Kidney capillary endothelial cell (primary cell): ENCODE data around the gene DDI2.

Source experiments
- DNase-seq: peaks from one replicate; pipeline ENCODE4 v3.0.0-alpha.2; 2018; ENCODE audit warnings: low spot score

DDI2 gene

DNA sequence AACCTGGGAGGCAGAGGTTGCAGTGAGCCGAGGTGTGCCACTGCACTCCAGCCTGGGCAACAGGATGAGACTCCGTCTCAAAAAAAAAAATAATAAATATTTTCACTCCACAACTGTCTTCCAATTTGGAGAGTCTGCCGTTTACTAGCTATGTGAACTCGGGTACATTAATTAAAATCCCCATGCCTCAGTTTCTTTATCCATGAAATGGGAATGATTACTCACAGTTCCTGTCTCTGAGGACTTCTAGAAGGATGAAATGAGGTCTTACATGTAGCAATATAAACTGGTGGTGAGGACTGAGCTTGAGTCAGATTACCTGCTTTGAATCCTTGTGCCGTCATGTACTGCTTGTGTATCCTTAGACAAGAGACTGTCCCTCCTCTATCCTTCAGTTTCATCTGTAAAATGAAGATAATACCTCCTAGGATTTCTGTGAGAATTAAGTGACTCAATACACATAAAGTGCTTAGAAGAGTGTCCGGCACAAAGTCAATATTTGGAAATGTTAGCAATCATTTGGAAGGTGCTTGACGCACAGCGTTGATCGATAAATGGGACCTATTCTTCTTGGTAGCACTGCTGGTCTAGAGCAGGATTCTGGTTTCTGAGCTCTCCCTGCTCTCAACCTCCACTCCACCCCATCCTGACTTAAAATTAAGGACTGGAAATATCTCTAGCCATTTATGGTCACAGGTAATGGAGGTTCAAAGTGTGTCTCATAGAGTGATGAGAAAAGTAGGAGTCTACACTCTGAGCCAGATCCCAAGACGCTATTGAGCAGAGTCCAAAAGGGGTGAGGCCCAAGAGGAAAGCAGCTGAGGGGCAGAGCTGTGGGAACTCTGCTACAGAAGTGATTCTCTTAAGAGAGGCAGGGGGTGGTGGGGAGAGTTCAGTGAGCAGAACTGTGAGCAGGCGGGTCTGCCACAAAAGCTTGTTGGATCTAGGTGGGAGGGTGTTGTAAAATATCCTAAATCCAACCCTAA, 11.6 kb upstream of the DDI2 start:
- no peak for DNase-seq

DNA sequence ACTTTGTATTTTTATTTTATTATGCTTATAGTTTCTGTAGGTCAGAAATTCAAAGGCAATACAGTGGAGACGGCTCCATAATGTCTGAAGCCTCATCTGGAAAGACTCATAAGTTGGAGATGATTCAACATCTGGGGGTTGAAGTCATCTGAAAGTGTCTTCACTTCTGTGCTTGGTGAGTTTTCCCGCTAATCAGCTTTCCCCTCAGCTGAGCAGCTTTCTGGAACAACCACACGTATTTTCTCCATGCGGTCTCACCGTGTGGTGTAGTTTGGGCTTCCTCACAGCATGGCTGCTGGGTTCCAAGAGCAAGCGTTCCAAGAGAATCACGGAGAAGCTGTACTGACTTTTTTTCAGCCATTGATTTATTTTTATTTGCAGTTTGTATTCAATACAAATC, 7.6 kb upstream of the DDI2 start:
- DNase-seq, result no peak

DNA sequence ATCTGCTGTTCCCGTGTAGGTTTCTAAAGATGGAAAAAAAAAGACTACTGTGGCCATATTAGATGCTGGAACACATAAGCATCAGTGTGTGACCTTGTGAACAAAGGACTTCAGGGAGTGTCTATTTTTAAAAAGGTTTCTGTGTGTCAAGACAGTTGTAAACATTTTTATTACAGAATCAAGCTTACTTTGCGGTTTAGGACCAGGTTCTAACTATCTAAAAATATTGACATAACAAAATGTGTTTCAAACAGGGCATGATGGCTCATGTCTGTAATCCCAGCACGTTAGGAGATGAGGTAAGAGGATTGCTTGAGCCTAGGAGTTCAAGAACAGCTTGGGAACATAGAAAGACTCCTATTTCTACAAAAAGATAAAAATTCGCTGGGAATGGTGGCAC, 7.1 kb upstream of the DDI2 start:
- no peak for DNase-seq

DNA sequence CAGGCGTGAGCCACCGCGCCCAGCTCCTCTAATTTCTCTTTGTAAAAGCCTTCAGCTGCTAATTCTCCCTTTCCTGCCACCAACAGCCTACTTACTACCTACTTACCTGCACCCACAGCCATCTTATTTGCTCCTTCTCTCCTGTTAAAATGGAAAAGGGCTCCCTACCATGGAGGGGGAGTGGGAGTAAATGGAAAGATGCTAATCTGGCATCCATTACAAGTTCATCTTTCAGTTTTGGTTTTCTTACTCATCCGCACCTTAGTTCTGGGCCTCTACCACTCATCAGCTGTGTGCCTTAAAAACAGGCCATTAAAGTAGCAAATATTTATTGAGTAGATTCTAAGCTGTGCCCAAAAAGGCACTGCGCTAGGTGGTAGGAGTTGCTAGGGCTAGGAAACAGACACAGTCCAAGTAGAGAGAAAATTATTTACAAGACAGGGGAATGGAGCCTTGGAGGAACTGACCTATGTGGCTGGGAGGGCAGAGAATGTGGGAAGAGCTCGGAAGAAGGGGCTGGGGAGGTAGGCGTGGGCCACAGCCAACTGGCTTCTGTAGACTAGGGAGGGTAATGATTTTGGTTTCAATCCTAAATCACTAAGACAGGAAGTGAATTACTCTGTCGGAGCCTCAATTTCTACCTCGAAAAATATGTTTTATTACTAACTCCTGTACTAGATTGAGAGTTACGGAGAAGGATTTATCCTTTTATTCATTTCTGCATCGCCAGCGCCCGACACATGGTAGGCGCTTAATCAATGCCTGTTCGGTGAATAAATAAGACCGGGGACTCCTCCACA, 685 bp upstream of the DDI2 start:
- no peak for DNase-seq

DNA sequence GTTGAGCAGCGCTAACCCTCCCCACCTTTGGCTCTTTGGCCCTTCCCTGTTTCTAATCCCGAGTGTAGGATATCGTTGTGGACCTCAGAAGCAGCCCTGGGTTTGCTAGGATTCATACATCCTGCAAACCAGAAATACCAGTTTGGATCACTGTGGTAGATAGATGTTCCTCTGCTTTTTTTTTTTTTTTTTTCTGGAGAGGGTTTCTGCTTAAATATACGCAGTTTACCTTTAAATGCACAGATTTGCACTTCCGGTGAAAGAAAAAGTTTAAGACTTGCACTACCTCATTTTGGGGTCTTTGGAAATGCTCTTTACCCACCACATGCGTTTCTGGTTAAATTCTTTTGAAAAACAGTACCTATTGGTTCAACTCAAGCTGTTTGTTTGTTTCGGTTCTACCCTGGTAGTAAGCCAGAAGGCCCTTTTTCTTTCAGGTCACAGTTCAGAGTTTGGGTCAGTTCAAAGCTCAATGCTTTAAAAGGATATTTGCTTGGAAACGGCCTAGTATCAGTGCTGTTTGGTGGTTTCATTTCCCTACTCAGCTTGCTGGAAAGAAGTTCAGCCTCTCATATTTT, 908 bp downstream of the DDI2 start:
- peak; percentile 27 for DNase-seq

DNA sequence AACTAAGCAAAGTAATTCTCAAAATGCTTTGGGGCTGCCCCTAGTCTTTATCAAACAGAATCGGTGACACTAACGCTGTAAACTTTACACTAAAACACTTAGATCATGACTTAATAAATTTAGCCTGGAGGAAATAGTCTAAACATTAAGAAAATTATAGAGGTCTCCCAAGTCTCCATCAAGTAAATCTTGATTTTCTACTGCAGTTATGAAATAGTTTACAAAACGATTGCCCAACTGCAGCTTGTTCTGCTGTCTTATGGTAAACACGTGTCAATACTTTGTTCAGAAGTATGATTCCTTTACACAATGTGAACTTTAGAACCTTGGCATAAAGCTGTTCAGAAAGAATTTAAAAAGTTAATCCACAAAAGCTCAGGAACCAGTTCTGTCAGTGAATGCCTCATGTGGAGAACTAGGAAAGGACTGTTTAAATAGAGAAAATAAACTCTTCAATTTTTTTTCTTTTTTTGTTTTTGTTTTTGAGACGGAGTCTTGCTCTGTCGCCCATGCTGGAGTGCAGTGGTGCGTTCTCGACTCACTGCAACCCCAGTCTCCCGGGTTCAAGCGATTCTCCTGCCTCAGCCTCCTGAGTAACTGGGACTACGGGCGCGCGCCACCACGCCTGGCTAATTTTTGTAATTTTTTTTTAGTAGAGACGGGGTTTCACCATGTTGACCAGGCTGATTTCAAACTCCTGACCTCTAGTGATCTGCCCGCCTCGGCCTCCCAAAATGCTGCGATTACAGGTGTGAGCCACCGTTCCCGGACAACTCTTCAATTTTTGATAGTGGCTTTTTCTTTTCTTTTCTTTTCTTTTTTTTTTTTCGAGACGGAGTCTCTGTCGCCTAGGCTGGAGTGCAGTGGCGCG, 1.6 kb downstream of the DDI2 start:
- DNase-seq, result peak; percentile 40

DNA sequence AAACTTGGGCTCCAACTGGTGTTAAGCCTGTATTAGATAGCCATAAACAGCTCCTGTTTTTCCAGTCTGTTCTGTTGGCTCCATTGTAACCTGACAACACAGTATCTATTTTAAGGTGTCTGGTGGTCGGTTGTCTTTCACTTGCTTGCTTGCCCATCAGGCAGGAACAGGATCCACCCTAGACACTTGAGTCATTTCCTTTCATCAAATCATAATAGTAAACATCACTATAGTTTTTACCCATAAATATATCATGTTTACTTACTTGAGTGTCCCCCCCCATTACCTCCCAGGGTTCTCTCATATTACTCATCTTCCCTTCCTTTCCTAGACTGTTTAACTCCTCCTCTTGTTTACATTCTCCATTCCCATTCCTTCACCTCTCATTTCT, 2.9 kb downstream of the DDI2 start:
- peak; percentile 90 for DNase-seq

DNA sequence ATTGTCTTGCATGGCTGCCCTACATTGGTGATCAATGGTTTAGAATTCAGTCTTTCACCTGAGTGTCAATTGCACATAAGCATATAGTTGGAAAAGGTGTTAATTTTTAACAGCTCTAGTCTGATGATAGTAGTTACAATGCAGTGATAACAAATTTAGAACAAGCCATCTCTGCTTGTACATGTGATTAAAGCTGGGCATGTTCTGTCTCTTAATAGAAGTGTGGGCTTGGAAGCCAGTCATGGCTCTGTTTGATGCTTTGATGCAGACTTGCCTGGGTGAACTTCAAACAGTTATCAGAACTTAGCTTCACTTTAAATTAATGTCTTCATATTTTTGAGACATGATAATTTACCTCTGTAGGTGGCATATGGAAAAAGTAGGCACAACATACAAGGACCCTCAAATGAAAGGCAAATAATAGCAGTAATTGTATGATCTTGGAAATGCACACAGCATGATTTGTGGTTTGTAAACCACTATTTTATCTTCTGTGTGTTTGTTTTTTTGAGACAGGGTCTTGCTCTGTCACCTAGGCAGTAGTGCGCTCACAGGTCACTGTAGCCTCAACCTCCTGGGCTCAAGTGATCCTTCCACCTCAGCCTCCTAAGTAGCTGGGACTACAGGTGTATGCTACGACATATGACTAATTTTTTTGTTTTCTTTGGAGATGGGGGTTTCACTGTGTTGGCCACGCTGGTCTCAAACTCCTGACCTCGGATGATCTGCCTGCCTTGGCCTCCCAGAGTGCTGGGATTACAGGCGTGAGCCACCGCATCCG, 3.8 kb downstream of the DDI2 start:
- DNase-seq, result no peak

DNA sequence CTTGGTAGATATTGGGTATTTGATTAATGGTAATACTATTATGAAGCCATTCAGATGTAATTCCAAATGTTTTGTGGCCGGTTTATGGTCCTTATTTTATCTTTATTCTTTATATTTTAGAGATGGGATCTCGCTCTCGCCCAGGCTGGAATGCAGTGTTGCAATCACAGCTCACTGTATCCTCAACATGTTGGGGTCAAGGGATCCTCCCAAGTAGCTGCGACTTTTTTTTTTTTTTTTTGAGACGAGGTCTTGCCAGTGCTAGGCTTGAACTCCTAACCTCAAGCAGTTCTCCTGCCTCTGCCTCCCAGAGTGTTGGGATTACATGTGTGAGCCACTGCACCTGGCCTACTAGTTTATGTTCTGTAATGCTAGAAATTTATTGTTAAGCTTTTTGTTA, 4.7 kb downstream of the DDI2 start:
- no peak for DNase-seq

DNA sequence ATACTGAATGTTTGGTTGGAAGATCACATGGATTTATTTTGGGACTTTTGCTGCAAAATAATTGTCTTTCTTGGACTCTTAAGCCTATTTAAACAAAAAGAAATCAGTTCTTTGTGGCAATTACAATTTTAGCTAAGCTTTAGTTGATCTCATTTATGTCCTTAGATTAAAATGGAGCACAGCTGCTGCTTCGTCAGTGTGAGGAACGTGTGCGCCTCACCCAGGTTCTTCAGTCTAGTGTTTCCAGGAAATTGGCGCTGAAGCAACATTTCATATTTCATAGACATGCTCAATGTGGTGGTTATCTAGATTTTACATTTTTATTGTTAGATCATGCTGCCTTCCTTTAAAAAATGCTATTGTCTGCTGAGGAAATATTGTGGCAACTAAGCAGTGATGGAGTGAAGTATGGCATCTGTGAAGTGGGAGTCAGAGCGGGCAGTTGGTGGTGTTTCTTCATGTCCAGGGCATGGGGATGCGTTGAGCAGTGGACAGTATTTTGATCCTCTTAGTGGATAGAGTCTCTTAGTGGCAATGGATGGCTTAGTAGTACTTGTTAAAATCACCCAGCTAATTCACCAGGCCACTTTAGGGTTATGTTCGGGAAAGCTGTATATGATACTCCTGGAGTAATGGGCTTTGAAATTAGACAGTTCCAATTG, 5.6 kb downstream of the DDI2 start:
- no peak for DNase-seq

DNA sequence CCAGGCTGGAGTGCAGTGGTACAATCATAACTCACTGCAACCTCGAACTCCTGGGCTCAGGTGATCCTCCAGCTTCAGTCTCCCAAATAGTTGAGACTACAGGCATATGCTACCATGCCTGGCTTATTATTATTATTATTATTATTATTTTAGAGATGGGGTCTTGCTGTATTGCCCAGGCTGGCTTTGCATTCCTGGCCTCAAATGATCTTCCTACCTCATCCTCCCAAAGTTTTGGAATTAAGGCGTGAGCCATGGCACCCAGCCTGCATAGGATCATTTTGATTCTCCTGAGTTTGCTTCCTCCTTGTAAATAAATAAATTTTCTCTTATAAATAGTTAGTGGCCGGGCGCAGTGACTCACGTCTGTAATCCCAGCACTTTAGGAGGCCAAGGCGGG, 6.2 kb downstream of the DDI2 start:
- no peak for DNase-seq

DNA sequence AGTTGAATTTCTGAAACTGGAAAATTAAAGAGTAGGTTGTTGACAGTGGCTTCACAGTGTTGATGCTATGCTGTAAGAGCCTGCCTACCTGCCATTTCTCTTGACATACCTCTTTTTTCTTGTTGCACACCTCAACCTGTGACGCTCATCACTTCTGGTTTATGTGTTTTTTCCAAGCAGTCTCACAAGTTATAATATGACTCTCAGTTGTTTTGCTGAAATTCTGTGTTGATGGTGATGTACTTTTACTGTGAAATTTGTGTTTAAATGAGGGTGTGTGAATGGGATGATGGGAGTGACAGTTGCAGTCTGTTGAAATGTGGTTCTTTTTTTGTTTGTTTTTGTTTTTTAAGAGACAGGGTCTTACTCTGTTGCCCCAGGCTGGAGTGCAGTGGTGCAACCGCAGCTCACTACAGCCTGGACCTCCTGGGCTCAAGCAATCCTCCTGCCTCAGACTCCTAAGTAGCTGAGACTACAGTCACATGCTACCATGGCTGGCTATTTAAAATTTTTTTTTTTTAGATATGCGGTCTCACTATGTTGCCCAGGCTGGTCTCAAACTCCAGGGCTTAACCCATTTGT, 7.0 kb downstream of the DDI2 start:
- no peak for DNase-seq

DNA sequence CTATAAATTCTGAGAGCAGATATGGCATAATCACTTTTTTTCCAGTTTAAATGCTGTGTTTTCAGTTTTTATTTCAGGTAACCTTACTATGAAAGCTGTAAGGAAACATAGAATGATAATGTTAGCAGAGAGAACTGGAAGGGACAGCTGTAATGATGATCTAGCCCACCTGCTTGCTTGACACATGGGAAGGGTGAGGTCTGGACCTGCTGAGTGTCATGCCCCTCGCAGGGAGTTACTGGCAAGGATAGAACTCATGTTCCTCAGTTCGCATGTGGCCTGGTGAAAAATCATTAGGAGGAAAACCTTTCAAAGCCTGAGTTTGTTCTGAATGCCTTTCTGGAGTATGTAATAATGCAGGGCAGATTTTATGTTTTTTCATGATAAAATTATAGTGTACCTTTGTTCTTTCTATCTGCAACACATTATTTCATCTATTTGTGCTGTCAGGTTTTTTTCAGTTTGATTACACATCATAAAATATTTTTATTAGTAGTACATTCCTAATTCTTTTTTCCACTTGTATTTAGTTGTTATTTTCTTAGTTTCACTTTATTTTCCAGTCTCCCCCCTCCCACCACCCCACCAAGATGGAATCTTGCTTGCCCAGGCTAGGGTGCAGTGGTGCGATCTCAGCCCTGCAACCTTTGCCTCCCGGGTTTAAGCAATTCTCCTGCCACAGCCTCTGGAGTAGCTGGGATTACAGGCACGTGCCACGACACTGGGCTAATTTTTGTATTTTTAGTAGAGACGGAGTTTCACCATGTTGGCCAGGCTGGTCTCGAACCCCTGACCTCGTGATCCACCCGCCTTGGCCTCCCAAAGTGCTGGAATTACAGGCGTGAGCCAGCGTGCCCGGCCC, 8.0 kb downstream of the DDI2 start:
- no peak for DNase-seq

DNA sequence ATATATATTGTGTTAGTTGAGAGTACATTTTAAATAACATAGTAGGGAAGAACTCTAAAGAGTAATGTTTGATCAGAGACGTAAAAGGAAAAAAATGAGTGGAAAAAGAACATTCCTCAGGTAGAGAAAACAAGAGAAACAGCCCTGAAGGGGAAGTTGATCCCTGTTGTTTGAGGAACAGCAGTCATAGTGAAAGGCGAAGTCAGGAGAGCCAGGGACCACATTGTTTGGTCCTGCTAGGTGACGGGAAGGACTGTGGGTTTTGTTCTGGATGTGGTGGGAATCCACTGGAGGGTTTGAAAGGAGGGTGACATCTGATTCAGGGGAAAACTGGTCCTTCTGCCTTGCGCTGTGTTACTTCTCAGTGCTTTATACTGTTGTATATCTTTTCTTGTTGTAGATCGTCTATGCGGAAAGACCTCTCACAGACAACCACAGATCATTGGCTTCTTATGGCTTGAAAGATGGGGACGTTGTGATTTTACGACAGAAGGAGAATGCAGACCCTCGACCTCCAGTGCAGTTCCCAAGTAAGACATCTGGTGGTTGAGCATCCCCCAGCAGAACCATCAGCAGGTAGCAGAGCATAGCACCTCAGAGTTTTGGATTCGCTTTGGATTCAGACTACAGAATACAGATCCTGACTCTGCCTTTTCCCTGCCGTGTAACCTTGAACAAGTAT, 9.2 kb downstream of the DDI2 start:
- no peak for DNase-seq

DNA sequence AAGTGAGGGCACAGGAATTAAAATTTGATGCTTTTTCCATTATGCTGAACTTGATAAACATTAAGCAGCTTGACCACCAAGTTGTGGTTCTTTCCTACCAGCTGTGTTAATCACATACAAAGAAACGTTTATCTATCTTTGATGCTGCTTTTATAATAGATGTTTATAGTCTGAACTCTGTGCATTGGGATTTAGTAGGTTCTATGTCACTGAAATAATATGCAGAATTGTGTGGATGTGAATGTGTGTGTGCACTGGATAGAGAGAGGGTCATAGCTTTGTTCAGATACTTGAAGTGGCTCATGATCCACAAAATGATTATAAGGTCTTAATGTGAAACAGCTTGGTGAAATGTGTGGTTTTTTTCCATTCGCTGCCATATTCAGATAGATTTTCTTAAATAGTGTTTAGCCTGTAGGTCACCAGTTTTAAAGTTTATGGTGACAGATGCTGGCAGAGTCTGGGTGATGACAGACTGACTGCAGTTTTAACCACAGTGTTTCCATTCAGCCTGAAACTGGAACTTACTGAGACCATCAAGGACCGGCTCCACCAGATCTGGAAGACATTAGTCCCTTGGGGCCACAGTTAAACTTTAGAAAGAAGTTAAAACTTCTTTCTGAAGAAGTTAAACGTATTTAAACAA, 10.2 kb downstream of the DDI2 start:
- DNase-seq, result no peak

DNA sequence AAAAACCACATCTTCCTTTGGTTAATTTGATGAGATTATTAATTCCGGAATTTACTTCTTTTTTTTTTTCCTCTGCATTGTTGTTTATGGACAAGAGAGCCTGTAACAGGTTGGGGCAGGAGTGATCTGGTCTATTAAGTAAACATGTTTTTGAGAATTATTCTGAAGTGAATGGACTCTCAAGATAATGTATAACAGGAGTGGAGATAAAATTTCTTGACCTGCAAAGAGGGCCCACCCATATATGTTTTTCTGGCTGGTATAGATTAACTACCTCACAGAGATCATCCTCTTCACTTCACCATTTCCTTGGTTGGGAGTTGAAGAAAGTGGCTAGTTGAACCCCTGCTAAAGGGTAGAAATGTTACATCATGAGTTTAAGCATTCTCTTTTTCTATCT, 10.7 kb downstream of the DDI2 start:
- DNase-seq, result no peak

DNA sequence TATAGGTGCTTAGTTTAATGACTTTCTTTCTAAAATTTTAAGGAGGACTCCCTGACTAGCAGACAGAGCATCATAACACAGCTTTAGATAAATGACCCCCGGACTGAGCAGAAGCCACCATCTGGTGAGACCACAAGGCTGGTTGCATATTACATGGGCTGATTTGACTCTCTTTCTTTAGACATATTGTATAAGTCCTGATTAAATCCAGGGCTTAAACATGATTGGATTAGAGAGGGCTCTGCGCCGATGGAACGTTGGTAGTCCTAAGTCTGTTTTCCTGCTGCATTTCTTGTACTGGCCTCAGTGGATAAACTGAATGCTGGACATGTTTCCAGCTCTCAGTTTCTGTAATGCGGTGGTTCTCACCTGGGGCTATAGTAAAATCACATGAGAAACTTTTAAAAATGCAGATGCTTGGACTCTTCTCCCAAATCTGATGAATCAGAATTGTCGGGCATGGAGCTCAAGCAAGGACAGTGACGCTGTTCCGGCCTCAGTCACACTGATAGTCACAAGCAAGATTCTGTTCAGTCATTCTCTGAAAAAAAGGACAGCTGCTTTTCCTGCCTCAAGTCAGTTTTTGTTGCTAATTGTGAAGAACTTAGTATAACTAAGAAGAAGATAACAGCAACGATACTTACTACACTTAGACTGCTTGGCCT, 16.6 kb downstream of the DDI2 start:
- no peak for DNase-seq
